Right renal cortex interstitium (tissue), 3 donors: ENCODE data around the gene SSC4D. TPM values are rescaled to one million over a fixed set of nuclear protein-coding genes. Genes with fewer than 3 reads are reported as not detected.
"Not testable (repeated sequence)": the region's sequence is repeated elsewhere in the genome, so short reads cannot be mapped to it uniquely, and the experiment has no call there.

Experiments used
- DNase-seq, 3 donors: peaks; one replicate each; pipeline ENCODE4 v3.0.0-alpha.2; 2013; ENCODE audit warnings: low read depth in 3 of 3, low spot score in 2 of 3
- polyA plus RNA-seq, 3 donors: library from polyadenylated mRNA; unstranded; fragments of 120-200 nt; gene quantifications; one replicate each; pipeline ENCODE4 v1.2.1, GENCODE V29; 2013; ENCODE audit not compliant: insufficient read length in 3 of 3

The SSC4D gene
- polyA plus RNA-seq, 3 donors = 3.1 to 6.5 (median 5.5) TPM

GRCh38 chr7:76423666-76424412 lies 14.3 kb upstream of the SSC4D start:
- DNase-seq = no peak

GRCh38 chr7:76421097-76421496 lies 11.6 kb upstream of the SSC4D start:
- DNase-seq = not testable (repeated sequence)

- not testable (repeated sequence) for DNase-seq
These were observed 8.3 kb upstream of the SSC4D start for GRCh38 chr7:76417654-76418310.

GRCh38 chr7:76412249-76412648 lies 2.8 kb upstream of the SSC4D start:
- no peak for DNase-seq

GRCh38 chr7:76411626-76412025 lies 2.1 kb upstream of the SSC4D start:
- no peak for DNase-seq

- no peak for DNase-seq
These were observed 1.4 kb downstream of the SSC4D start for GRCh38 chr7:76408121-76408560.

- no peak for DNase-seq
These were observed 1.8 kb downstream of the SSC4D start for GRCh38 chr7:76407718-76408117.

- DNase-seq = no peak
These were observed 3.8 kb downstream of the SSC4D start for GRCh38 chr7:76405738-76406137.

- no peak for DNase-seq
These were observed 5.6 kb downstream of the SSC4D start for GRCh38 chr7:76403780-76404494.

- DNase-seq = not testable (repeated sequence)
These were observed 6.4 kb downstream of the SSC4D start for GRCh38 chr7:76403097-76403496.

GRCh38 chr7:76400248-76400647 lies 9.2 kb downstream of the SSC4D start:
- no peak for DNase-seq

- peak in 1 of 3 donors; percentile 51 for DNase-seq
These were observed 11.9 kb downstream of the SSC4D start for GRCh38 chr7:76397409-76398183.

- no peak for DNase-seq
These were observed 12.6 kb downstream of the SSC4D start for GRCh38 chr7:76396864-76397263.

- DNase-seq = no peak
These were observed 13.4 kb downstream of the SSC4D start for GRCh38 chr7:76395965-76396726.

GRCh38 chr7:76395605-76395964 lies 13.9 kb downstream of the SSC4D start:
- DNase-seq = not testable (repeated sequence)

GRCh38 chr7:76394957-76395356 lies 14.5 kb downstream of the SSC4D start:
- no peak for DNase-seq

- DNase-seq = peak; percentile 72 to 81 (median 76)
These were observed 16.1 kb downstream of the SSC4D start for GRCh38 chr7:76393116-76394031.

- DNase-seq = no peak
These were observed 16.9 kb downstream of the SSC4D start for GRCh38 chr7:76392531-76393115.

GRCh38 chr7:76390092-76390491 lies 19.4 kb downstream of the SSC4D start:
- DNase-seq = no peak
